GM19043 (cell line): ENCODE results near the gene LRRC45.

Source experiments
- ATAC-seq: cut with Tn5 transposase; IDR thresholded peaks from one replicate; pipeline ENCODE4 v1.9.1; 2021; ENCODE audit warnings: low read depth; ENCODE audit not compliant: unreplicated experiment

LRRC45 gene

DNA sequence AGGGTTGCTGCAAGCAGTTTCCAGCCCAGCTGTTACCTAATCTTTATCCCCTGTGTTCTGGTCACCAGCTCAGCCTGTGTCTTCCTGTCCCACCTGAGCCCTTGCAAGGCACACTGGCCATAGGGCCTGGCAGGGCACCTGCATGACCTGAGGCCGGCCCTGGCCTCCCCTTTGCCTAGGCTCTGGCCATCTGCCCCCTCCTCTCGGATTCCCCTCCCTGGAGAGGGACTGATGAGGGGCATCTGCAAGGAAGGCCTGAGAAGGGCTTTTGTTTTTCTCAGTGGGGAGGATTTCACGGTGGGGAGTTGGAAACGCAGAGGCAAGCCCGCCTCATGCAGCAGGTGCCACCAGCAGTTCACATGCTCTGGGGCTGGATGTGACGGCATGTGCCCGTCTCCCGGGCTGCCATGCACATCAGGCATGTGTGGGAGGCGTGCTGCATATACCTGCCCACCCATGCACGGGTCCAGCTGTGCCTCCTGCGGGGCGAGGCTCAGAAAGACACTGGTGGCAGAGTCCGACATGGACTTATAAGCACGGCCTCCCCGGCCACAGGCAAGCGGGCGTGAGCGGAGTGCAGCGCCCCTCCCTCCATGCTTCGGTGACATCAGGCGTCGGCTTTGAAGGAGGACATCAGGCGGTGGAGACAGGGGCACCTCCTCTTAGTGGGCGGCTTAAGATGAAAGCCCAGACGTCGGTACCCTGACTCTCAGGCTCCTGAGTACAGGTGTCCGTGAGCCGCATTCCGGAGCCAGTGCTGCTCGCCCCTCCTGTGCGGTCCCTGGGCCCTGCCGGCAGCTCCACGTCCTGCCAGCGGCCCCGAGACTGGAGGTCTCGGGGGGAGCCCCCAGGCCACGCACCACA lies 29.1 kb upstream of the LRRC45 start:
- no peak for ATAC-seq

DNA sequence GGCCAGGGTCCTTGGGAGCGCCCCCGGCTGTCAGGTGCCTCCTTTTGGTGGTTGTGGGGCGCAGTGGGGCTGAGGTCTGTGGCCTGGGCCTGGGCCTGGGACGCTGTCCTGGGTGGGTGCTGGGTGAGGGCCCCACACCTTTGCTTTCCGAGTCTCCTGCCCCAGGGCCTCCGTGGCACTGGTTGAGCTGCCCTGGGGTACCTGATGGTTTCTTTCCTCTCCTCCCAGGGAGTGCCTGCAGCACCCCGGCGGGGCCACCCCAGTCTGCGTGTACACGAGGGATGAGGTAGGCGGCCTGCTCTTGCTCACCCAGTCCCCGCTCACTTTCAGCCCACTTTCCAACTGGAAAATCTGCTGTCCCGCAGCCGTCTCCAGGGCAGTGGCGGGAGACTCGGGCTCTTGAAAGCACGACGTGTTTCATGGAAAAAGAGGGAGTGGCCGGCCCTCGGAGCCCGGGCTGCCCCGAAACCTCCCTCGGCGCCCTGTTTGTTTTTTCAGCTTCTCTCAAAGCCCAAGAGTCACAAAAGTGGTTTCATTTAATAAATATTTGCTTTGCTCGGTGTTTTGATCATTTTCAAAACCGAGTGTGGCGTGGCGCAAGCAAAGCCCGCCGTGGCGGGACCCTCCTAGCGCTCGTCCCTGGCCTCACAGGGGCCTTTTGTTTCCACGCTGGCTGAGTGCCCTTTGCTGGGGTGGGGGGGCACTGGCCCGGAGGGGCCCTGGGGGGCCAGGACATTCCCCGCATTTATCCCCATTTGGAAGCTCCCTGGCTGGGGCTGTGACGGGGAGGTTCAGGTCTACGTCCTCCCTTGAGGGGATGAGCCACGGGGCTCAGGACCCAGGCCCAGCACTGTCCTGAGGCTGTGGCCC lies 28.3 kb upstream of the LRRC45 start:
- ATAC-seq = no peak

DNA sequence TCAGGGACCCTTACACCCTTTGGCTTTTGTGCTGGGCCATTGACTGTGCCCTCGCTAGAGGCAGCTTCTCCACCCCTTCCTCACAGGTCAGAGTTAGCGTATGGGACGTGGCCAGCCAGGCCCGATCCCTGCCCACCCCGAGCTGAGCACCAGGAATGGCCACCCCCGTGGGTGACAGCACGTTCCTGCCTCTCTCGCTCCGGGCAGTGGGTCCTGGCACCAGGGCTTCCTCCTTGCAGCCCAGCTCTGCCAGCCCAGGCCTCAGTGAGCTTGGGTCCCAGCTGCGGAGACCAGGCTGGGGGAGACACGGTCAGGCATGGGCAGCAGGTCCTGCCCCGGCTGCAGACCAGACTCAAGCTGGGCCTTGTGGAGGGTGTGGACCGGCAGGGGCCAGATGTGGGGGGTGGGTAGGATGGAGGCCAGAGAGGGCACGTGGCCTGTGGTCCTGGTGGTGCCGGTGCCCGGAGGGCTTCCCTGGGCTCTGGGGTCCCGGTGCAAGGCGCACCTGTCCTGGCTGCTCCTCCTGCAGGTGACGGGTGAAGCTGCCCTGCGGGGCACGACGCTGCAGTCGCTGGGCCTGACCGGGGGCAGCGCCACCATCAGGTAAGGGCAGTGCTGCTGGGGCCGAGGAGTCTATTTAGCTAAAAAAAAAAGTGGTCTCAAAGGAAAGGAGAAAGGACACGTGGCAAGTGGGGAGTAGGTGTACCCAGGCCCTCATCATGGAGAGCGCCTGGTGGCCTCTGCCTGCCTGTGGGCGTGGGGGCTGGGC lies 27.5 kb upstream of the LRRC45 start:
- no peak for ATAC-seq

DNA sequence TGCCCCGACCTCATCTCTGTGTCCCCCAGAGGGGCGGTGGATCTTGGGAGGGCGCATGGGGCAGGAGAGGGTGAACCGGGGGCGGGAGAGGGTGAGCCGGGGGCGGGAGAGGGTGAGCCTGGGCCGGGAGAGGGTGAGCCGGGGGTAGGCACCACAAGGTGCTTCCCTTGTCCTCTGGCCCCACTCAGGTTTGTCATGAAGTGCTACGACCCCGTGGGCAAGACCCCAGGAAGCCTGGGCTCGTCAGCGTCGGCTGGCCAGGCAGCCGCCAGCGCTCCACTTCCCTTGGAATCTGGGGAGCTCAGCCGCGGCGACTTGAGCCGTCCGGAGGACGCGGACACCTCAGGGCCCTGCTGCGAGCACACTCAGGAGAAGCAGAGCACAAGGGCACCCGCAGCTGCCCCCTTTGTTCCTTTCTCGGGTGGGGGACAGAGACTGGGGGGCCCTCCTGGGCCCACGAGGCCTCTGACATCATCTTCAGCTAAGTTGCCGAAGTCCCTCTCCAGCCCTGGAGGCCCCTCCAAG lies 26.8 kb upstream of the LRRC45 start:
- ATAC-seq = no peak

DNA sequence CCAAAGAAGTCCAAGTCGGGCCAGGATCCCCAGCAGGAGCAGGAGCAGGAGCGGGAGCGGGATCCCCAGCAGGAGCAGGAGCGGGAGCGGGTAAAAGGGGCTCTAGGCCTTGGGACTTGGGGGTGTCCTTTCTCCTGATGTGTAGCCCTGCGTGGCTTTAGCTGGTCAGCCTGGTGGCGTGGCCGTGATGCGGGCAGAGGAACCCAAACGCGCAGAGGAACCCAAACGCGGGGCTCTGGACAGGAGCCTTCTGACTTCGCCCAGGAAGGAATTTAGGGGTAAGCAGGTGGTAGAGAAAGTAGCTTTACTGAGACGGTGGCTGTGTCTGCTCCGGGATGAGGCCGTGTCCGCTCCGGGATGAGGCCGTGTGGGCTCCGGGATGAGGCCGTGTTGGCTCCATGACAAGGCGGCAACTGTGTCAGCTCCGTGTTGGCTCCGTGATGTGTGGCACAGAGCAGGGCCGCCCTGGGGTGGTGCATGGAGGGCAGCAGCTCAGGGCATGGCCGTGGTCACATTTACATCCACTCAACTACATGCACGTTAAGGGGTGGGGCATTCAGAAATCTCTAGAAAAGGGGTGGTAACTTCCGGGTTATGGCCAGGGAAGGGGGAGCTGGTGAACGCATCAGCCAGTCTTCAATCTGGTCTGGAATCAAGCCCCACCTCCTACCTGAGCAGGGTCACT lies 26.2 kb upstream of the LRRC45 start:
- no peak for ATAC-seq

DNA sequence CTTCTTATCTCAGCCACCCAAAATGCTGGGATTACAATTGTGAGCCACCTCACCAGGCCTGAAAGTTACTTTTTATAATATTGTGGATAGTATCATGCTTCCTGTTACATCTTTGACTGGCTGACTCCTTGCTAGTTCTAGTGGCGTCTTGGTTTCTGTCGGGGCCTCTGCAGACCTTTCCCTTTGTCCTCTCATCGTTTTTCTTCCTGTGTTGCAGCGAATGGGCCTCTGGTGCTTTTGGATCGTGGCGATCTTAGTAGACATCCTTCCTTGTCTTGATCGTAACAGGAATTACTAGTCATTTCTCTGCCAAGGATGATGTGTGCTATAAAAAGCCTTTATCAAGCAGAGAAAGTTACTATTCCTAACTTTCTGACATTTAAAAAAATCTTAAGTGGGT lies 24.9 kb upstream of the LRRC45 start:
- no peak for ATAC-seq

DNA sequence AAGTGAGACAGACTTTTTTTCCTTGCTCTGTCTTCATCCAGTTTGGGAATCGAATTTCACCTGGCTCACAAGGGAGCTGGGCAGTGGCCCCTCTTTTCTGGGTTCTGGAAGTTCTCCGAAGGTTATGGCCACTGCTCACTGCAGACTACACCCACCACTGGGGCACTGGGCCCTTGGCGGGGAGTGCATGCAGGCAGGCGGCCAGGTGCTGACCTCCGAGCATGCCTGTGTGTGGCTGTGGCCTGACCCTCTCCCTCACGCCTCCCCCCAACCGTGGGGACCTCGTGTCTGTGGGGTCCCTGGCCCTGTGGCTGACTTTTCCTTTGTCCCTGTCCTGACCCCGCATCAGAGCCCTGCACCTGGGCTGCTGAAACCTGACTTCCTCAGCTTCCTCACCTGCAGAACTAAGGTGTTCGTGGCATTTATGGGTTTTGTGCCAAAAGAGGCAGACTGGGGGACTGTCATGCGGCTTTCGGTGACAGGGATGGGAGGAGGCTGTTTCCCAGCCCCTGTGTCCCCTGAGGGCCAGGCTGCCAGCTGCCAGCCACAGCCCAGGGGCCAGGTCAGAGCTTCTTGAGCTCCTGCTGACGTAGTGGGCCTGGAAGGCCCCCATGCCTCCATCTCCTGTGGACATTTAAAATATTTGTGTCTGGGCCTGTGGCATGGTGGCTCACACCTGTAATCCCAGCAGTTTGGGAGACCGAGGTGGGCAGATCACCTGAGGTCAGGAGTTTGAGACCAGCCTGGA lies 24.2 kb upstream of the LRRC45 start:
- ATAC-seq = no peak

DNA sequence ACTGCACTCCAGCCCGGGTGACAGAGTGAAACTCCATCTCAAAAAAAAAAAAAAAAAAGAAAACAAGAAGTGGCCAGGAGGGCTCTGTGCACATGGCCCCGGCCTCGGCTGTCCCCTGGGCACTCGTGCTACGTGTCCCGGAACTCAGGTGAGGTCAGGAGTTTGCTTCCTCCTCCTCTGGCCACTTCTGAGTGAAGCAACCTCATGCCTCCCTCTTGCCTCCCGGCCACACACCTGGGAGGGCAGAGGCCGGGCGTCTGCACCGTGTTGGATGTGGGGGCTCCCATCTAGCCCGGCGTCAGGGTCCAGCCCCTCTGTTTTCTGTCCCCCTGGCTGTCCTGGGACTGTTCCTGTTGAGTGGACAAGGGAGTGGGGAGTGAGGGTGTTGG lies 23.5 kb upstream of the LRRC45 start:
- no peak for ATAC-seq

DNA sequence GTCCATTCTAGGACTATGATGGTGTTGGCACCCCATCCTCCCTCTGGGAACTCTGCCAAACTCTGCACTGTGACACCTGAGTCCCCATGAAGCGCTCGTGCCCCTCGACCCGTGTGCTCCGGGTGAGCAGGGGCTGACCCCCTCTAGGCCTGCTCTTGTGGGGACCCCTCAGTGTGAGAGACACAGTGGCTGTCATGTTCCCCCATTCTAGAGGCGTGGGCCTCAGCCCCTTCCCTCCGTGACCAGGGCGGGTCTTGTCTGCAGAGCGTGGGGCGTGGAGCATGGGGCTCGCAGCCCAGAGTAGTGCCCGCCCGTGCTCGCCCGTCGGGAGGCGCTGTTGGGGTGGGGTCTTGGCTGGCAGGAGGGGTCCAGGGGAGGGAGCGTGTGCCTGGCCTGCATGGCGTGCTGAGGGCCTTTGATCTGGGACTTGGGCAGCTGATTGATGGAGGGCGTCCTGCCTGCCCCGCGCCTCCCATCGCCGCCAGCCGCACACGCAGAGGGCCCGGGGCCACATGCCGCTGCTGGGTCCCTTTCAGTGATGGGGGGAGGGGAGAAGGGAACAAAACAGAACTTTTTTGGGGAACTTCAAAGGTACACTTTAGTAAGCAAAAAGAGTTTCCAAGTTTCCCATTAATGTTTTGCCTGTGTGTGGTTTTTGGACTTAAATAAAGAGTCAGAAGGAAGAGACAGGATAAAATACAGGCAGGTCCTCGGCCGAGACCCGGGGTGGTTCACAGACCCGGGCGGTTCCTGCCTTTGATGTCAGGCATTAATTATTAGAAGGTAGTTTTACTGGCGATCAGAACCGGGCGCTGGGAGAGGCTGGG lies 22.9 kb upstream of the LRRC45 start:
- ATAC-seq = no peak

DNA sequence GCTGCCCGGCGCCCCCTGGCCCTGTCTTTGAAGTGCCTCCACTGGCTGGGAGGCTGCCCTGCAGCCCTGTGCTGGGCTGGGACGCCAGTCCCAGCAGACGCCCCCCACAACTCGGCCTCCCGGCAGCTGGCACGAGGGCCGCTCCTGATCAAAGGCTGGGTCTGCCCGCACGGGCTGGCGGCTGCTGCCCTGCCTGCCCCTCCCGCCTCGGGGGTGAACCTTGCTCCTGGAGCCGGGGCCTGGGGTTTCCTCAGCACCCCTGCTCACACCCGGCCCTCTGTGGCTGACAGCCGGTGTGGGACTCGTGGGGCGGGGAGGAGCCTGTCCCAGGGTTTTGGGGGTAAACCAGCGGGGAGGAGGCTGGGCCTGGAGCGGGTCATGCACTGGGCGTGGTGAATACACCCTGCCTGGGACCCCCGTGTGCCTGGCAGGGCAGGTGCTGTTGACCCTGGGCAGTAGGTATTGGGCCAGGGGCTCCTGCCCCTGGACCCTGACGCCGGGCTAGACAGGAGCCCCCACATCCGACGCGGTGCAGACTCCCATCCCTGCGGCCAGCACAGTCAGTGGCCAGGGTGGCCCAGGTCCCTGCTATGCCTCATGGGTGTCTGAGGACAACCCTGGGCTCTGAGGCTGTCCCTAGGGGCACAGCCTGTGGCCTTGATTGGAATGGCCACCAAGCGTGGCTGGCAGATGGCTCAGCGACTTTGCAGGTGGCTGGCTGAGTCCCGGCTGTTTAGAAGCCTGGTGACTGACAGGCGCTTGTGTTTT lies 22.1 kb upstream of the LRRC45 start:
- ATAC-seq = no peak

DNA sequence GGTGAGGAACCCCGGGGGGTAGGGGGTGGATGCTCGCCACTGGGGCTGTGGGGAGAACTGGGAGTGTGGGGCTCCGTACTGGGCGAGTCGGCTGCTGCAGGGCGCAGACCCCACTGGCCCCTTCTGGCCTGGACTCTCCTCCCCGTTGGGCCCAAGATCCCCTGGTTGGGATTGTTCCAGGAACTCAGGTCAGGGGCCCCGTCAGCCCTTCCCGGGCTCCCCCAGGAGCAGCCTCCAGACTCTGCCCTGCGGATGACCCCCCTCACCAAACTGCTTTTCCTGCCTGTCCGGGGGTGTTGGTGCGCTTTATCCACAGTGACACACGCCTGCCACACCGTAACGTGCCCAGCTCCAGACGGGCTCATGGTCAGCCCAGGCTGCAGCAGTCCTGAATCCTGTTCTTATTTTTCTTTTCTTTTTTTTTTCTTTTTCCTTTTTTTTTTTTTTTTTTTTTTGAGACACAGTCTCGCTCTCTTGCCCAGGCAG lies 21.5 kb upstream of the LRRC45 start:
- no peak for ATAC-seq

DNA sequence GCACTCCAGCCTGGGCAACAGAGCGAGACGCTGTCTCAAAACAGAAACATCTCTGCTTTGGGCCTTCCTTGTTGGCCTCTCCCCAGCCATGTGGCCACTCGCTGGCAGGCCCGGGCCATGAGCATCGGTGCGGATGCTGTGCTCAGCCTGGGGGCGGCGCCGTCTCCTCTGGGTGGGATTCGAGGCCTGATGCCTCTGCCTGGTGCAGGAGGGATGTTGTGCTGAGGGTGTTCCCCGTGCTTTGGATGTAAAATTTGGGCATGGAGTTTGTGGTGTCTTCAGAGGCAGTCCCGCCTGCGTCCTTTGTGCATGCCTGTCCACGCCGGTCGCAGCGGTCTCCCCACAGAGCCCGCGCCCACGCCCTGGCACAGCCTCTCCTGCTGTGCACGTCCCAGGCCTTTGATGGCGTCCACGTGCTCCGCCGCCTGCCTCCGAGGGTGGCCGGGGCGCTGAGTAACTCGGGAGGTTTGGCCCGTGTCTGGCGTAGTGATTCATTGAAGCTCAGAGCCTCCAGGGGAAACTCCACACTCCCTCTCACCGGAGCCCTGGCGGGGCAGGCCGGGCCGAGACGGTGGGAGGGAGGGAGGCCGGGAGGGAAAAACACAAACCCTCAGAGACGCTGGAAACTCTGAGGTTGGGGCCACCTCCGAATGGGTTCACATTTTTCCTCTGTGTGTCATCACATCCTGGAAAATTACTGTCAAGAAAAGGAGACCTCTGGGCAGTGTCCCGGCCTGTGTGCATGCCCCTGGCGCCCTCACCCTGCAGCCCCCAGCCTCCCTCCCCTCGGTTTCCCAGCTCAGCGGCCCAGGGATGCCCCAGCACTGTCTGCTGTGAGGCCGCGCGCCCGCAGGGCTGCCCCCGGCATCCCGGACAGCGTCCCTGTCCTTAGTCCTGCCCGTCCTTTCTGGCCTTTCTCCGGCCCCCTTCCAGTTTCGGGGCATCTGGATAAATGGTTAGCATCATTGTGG lies 19.4 kb upstream of the LRRC45 start:
- ATAC-seq = no peak

DNA sequence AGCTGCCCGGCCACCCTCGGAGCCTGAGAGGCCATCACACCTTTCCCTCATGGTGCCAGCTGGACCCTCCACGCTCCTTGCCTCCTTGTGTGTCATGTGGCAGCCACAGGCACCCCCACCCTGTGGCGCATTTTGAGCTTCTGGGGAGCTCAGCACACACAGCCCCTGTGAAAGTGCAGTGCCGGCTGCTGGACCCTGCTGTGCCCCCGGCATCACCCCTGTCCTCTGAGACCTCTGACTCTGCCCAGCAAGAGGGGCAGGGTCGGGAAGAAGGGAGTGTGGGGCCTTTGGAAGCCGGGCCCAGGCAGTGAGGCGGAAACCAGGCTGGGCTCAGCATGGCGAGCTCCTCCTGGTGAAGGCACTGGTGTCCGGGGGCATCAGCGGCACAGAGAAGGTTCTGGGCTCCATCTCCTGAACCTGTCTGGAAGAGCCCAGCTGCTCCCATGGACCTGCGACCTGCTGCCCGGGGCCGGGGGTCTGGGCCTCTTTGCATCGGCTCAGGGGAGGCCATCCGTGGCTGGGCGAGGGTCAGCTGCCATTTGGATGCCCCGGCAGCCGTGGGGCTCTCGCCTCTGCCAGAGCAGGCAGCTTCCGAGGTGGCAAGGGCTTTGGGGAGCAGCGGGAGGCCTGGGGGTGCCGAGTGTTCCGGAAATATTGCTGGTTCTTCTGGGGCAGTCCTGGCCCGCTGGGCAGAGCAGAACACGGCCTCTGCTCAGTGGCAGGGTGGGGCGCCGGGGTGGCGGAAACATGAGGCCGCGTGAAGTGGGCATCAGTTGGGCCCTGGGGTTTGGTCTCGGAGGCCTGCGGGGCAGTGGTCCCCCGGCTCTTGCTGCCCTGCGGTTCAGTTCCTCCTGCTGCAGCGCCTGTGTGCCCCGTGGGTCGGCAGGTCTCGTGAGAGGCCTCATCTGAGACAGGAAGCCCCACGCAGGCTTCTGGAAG lies 18.3 kb upstream of the LRRC45 start:
- no peak for ATAC-seq

DNA sequence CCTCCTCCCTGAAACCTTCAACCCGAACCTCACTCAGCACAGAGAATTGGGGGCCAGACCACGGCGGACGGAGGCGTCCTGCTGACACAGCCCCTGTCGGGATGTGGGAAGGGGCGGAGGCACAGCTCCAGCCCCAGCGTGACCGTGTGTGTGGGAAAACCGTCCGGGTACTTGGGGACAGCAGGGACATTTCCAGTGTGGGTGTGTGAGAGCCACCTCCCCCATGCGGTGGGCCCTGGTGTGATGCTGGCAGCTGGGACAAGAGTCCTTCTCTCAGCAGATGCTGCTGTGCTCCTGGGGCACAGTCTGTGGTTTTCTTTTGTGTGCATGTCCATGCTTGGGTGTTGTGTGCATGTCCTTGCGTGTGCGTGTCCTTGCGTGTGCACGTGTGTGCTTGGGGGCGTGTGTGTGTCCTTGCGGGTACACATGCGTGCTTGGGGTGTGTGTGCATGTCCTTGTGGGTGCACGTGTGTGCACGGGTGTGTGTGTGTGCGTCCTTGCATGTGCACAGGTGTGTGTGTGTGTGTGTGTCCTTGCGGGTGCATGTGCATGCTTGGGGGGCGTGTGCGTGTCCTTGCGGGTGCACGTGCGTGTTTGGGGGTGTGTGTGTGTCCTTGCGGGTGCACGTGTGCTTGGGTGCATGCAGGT lies 17.3 kb upstream of the LRRC45 start:
- ATAC-seq = no peak
